Ascending aorta (tissue), 2 donors: ENCODE measurements around the gene RPS24. TPM values are rescaled to one million over a fixed set of nuclear protein-coding genes. Genes with fewer than 3 reads are reported as not detected.
A peak's percentile ranks its signal among the peaks of the same experiment; 100 is the strongest.

Source experiments
- DNase-seq, 2 donors: peaks; one replicate each; pipeline ENCODE4 v3.0.0-alpha.2; 2019; ENCODE audit warnings: low spot score in 2 of 2
- H3K27ac ChIP-seq, 2 donors: fragments of 200-600 bp; sonication (generic); one replicate each; pipeline ENCODE4 v1.5.1; 2016 to 2017; ENCODE audit warnings: mild to moderate bottlenecking in 1 of 2
- H3K27me3 ChIP-seq: fragments of 200-600 bp; sonication (generic); one replicate; pipeline ENCODE4 v1.5.1; 2017
- H3K36me3 ChIP-seq, 2 donors: fragments of 200-600 bp; sonication (generic); one replicate each; pipeline ENCODE4 v1.5.1; 2016
- H3K4me1 ChIP-seq, 2 donors: fragments of 200-600 bp; sonication (generic); one replicate each; pipeline ENCODE4 v1.5.1; 2016 to 2017; ENCODE audit warnings: mild to moderate bottlenecking in 1 of 2
- H3K4me3 ChIP-seq, 2 donors: fragments of 200-600 bp; sonication (generic); one replicate each; pipeline ENCODE4 v1.5.1; 2016 to 2017; ENCODE audit warnings: mild to moderate bottlenecking in 1 of 2
- H3K9me3 ChIP-seq, 2 donors: fragments of 200-600 bp; sonication (generic); one replicate each; pipeline ENCODE4 v1.5.1; 2016
- CTCF ChIP-seq, 3 experiments: fragments of 200-600 bp in 2 of 3; fragments of 450-650 bp in 1 of 3; sonication (generic) in 2 of 3; IDR thresholded peaks; one replicate each; pipeline ENCODE4 v1.5.1; 2016 to 2019; ENCODE audit warnings: antibody characterized with exemption in 3 of 3, mild to moderate bottlenecking in 1 of 3, moderate library complexity in 1 of 3
- intact Hi-C: fragments of 100-400 bp; cut with DNase I; formaldehyde crosslinking; loops from one replicate; pipeline ENCODE4 v1.15.1; 2023
- total RNA-seq: library from RNA; depleted of rRNA; stranded (reverse); fragments of >200 nt; gene quantifications from one replicate; pipeline ENCODE4 v1.1.0, GENCODE V29; 2016

RPS24 gene
- total RNA-seq, 1 donor from 2014 or later = 1,878 TPM

DNA sequence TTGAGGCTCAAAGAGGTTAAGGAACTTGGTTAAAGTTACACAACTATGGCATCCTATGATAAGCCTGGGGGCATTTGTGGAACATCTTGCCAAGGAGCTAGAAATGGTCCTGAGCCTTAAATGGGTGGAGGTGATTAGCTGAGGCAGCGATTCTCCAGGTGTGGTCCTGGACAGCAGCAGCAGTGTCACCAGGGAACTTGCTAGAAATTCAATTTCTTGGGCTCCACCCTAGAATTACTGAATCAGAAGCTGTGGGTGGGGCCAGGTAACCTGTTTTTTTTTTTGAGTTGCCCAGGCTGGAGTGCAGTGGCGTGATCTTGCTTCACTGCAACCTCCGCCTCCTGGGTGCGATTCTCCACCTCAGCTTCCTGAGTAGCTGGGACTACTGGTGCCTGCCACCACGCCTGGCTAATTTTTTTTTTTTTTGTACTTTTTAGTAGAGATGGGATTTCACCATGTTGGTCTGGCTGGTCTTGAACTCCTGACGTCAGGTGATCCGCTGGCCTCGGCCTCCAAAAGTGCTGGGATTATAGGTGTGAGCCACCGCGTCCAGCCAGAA is 13.1 kb downstream of the RPS24 start:
- intact Hi-C loops = loop anchor here (1.0 to 10.0 kb wide), 3 partner anchors 611 to 1149 kb away; partner anchors contain the start of gene ZMIZ1
- TF ChIP-seq CTCF (IDR thresholded peaks at IDR 0.05) = no peak
- peaks cover 13 to 19% of the 10 kb centered on the region in 2 donors for H3K36me3 ChIP-seq

DNA sequence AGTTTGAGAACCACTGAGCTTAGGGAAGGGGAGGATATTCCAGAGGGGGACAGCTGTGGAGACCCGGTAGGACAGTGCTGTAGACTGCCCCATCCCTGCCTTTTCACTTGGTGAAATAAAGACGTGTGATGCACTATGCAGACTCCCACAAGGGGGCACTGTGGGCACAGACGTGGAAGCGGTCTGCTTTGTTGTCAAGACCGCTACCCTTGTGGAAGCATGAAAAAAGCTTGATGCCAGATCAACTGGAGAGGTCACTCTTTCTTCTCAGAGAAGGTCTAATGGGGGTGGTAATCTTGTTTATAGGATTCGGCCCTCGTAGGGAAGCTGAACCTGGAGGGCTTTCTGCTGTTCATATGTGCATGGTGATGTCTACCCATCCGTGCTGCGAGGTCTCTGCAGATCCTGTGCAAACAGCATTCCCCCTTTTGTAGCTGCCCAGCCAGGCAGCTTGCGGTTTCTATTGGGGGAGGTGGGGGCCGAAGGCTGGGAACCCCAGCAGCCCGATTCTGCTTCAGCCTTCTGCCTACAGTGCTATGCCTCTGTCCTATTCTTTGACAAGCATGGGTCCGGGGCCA is 13.7 kb downstream of the RPS24 start:
- no peaks in the 10 kb centered on the region for H3K27me3 ChIP-seq
- intact Hi-C loops = loop anchor here (1.0 to 10.0 kb wide), 3 partner anchors 610 to 1148 kb away; partner anchors contain the start of gene ZMIZ1
- H3K27ac ChIP-seq = no peak overlapping the region
- peak; percentile 85 to 92 (median 86) for TF ChIP-seq CTCF (IDR thresholded peaks at IDR 0.05)
- no peaks in the 10 kb centered on the region for H3K9me3 ChIP-seq
- no peak overlapping the region for H3K4me3 ChIP-seq
- peaks cover 8 to 13% of the 10 kb centered on the region in 2 donors for H3K36me3 ChIP-seq
- H3K4me1 ChIP-seq = no peaks in the 10 kb centered on the region
- peak in 1 of 2 donors; percentile 92 for DNase-seq

More for the DNA sequence above, 13.1 kb downstream of the RPS24 start:
- Histone ChIP-seq H3K4me3 (no peak overlapping the region), H3K9me3 (no peaks in the 10 kb centered on the region), H3K27ac (no peak overlapping the region), H3K27me3 (no peaks in the 10 kb centered on the region), H3K4me1 (no peaks in the 10 kb centered on the region)
- DNase-seq = no peak

GRCh38 chr10:78049851-78050250 is 16.2 kb downstream of the RPS24 start:
- DNase-seq = no peak
- Histone ChIP-seq H3K4me1 (no peaks in the 10 kb centered on the region), H3K4me3 (no peak overlapping the region), H3K27me3 (no peaks in the 10 kb centered on the region), H3K36me3 (peaks cover 0 to 3% of the 10 kb centered on the region in 2 donors), H3K9me3 (no peaks in the 10 kb centered on the region), H3K27ac (no peak overlapping the region)
- intact Hi-C loops = loop anchor here (5.0 to 10.0 kb wide), 2 partner anchors 607 to 1015 kb away; partner anchors contain the start of gene ZMIZ1
- TF ChIP-seq CTCF (IDR thresholded peaks at IDR 0.05) = no peak

DNA sequence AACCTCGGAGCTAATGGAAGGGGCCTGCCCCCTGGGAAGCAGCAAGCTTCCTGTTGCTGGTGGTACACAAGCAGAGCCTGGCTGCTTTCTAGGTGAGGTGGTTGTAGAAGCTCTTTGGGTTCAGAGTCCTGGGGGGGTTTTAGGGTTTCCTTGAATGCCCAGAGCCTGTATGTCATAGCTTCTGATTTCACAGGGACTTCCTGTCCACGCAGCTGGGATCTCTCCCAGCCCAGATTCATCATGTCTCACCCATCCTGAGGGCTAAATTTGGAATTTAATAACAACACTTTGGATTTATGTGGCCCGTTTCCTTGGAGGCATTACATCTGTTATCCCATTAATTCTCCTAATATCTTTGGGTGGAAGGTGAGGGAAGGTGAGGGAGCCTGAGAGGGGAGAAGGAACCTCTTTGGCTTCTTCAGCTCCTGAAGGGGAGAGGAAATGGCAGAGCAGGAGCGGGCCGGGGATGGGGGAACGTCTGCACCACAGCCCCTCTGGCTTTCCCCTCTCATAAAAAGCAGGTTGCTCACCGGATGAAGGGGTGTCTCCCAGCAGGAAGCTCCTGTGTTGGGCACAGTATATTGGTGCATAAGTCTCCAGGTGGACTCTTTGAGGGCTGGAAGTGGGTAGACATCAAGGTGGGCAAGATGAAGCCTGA is 19.7 kb downstream of the RPS24 start:
- H3K4me1 ChIP-seq = no peaks in the 10 kb centered on the region
- no peak overlapping the region for H3K4me3 ChIP-seq
- H3K27me3 ChIP-seq = no peaks in the 10 kb centered on the region
- no peaks in the 10 kb centered on the region for H3K9me3 ChIP-seq
- intact Hi-C loops = no loop called here
- peaks cover 0 to 3% of the 10 kb centered on the region in 2 donors for H3K36me3 ChIP-seq
- H3K27ac ChIP-seq = no peak overlapping the region
- DNase-seq = no peak
- TF ChIP-seq CTCF (IDR thresholded peaks at IDR 0.05) = no peak

- H3K4me3 ChIP-seq = no peak overlapping the region
- no peaks in the 10 kb centered on the region for H3K9me3 ChIP-seq
- intact Hi-C loops = no loop called here
- no peak for DNase-seq
- H3K36me3 ChIP-seq = no peaks in the 10 kb centered on the region
- no peak overlapping the region for H3K27ac ChIP-seq
- no peak for TF ChIP-seq CTCF (IDR thresholded peaks at IDR 0.05)
- H3K27me3 ChIP-seq = no peaks in the 10 kb centered on the region
- H3K4me1 ChIP-seq = no peaks in the 10 kb centered on the region
Observed at GRCh38 chr10:78058562-78058961, 24.9 kb downstream of the RPS24 start.
